ENCODE measurements around the gene GDF10. TPM values are rescaled to one million over a fixed set of nuclear protein-coding genes. Genes with fewer than 3 reads are reported as not detected.

GDF10 gene
- total and polyA plus RNA-seq, 10 of the 15 experiments (the other 5 are each of a cell fraction or from before 2014, with no cell fraction given): not detected

DNA sequence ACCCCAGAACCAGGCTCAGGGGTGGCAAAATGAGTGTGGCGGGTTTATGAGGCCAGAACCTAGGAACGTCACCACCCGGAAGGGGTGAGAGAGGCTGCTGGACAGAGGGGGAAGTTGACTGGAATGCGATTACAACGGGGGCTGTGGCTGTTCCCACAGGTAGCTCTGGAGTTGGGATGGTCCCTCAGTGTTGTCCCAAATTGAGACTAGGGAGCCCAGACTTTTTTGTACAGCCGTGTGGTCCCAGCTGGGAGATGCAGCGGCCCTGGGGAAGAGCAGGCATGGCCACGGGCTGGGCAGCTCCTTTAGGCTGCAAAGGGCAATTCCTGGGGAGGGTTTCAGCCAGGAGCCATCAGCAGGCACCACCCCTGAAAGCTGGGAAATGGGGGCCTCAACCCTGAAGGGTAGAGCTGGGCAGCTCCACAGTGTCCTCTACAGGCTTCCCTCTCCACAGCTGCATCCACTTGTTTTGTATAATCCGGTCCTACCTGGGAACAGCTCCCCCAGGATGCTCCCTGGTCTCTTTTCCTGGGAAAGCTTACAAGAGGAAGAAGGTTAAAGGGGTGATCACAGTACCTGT, 11.0 kb upstream of the GDF10 start:
- Histone ChIP-seq H3K4me2 (ENCODE audit: control insufficient read depth, insufficient read depth) (no peak overlapping the region), H2AFZ (ENCODE audit: control insufficient read depth, low read depth, low read length) (no peak overlapping the region), H3K9ac (ENCODE audit: control insufficient read depth, insufficient read depth, low read length) (no peak overlapping the region), H3K27ac (ENCODE audit: control insufficient read depth, insufficient read depth) (no peak overlapping the region), H4K20me1 (ENCODE audit: control insufficient read depth, insufficient read depth) (no peaks in the 10 kb centered on the region), H3K27me3 (replicated peaks in 1 of 2; ENCODE audit: control insufficient read depth in 2 of 2, insufficient read depth in 2 of 2, low read length in 1 of 2) (no peaks in the 10 kb centered on the region; a peak in 1 of 4 replicates), H3K4me1 (ENCODE audit: control insufficient read depth, insufficient read depth, low read length) (no peaks in the 10 kb centered on the region), H3K9me3 (replicated peaks; ENCODE audit: control insufficient read depth, insufficient read depth, low read length) (no peaks in the 10 kb centered on the region), H3K4me3 (no peak overlapping the region), H3K79me2 (ENCODE audit: control insufficient read depth, insufficient read depth, low read length) (no peaks in the 10 kb centered on the region), H3K36me3 (ENCODE audit: control insufficient read depth in 2 of 2, insufficient read depth in 2 of 2, low read length in 1 of 2) (no peaks in the 10 kb centered on the region)
- intact Hi-C loops (cut with micrococcal nuclease; ENCODE audit: unreplicated experiment): no loop called here
- DNase-seq (ENCODE audit: low read depth, low spot score) (no peak), ATAC-seq (no peak), FAIRE-seq (no peak)
- POLR2A ChIA-PET: no interaction called here
- TF ChIP-seq EGR1 (IDR thresholded peaks at IDR 0.05; ENCODE audit: borderline replicate concordance in 1 of 2, low read depth in 2 of 2, low read length in 2 of 2): no peak
- TF ChIP-seq PAX8 (IDR thresholded peaks at IDR 0.05): no peak
- TF ChIP-seq MEF2A (IDR thresholded peaks at IDR 0.05; ENCODE audit: insufficient read depth, low read depth, low read length): no peak
- no peak for TF ChIP-seq SREBF2 (IDR thresholded peaks at IDR 0.05; ENCODE audit: low read length)
- TF ChIP-seq, protein P1, sequence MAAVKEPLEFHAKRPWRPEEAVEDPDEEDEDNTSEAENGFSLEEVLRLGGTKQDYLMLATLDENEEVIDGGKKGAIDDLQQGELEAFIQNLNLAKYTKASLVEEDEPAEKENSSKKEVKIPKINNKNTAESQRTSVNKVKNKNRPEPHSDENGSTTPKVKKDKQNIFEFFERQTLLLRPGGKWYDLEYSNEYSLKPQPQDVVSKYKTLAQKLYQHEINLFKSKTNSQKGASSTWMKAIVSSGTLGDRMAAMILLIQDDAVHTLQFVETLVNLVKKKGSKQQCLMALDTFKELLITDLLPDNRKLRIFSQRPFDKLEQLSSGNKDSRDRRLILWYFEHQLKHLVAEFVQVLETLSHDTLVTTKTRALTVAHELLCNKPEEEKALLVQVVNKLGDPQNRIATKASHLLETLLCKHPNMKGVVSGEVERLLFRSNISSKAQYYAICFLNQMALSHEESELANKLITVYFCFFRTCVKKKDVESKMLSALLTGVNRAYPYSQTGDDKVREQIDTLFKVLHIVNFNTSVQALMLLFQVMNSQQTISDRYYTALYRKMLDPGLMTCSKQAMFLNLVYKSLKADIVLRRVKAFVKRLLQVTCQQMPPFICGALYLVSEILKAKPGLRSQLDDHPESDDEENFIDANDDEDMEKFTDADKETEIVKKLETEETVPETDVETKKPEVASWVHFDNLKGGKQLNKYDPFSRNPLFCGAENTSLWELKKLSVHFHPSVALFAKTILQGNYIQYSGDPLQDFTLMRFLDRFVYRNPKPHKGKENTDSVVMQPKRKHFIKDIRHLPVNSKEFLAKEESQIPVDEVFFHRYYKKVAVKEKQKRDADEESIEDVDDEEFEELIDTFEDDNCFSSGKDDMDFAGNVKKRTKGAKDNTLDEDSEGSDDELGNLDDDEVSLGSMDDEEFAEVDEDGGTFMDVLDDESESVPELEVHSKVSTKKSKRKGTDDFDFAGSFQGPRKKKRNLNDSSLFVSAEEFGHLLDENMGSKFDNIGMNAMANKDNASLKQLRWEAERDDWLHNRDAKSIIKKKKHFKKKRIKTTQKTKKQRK (IDR thresholded peaks at IDR 0.05; ENCODE audit: low read depth, low read length): no peak
- TF ChIP-seq KAT2A (conservative IDR thresholded peaks at IDR 0.05; ENCODE audit: control insufficient read depth, low read depth, low read length): no peak
- TF ChIP-seq, protein P2, sequence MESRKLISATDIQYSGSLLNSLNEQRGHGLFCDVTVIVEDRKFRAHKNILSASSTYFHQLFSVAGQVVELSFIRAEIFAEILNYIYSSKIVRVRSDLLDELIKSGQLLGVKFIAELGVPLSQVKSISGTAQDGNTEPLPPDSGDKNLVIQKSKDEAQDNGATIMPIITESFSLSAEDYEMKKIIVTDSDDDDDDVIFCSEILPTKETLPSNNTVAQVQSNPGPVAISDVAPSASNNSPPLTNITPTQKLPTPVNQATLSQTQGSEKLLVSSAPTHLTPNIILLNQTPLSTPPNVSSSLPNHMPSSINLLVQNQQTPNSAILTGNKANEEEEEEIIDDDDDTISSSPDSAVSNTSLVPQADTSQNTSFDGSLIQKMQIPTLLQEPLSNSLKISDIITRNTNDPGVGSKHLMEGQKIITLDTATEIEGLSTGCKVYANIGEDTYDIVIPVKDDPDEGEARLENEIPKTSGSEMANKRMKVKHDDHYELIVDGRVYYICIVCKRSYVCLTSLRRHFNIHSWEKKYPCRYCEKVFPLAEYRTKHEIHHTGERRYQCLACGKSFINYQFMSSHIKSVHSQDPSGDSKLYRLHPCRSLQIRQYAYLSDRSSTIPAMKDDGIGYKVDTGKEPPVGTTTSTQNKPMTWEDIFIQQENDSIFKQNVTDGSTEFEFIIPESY (IDR thresholded peaks at IDR 0.05): no peak
- TF ChIP-seq STAT3 (IDR thresholded peaks at IDR 0.05; ENCODE audit: low read depth, low read length): no peak
- TF ChIP-seq HCFC1 (IDR thresholded peaks at IDR 0.05; ENCODE audit: low read length): no peak
- TF ChIP-seq LARP7 (IDR thresholded peaks at IDR 0.05): no peak
- TF ChIP-seq NBN (IDR thresholded peaks at IDR 0.05): no peak
- TF ChIP-seq, protein P3, sequence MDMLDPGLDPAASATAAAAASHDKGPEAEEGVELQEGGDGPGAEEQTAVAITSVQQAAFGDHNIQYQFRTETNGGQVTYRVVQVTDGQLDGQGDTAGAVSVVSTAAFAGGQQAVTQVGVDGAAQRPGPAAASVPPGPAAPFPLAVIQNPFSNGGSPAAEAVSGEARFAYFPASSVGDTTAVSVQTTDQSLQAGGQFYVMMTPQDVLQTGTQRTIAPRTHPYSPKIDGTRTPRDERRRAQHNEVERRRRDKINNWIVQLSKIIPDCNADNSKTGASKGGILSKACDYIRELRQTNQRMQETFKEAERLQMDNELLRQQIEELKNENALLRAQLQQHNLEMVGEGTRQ (IDR thresholded peaks at IDR 0.05; ENCODE audit: borderline replicate concordance, low read depth, low read length): no peak
- TF ChIP-seq PAX5 (IDR thresholded peaks at IDR 0.05; ENCODE audit: borderline replicate concordance, low read depth, low read length): no peak
- TF ChIP-seq SMAD1 (IDR thresholded peaks at IDR 0.05; ENCODE audit: low read depth, partially characterized antibody): no peak
- no peak for TF ChIP-seq JUND (IDR thresholded peaks at IDR 0.05; ENCODE audit: low read depth, low read length)
- TF ChIP-seq JUNB (IDR thresholded peaks at IDR 0.05): no peak
- TF ChIP-seq RAD51 (IDR thresholded peaks at IDR 0.05): no peak
- TF ChIP-seq CHD2 (IDR thresholded peaks at IDR 0.05; ENCODE audit: borderline replicate concordance, low read depth, low read length): no peak
- TF ChIP-seq EP300 (IDR thresholded peaks at IDR 0.05; ENCODE audit: borderline replicate concordance in 1 of 2, control insufficient read depth in 1 of 2, low read depth in 2 of 2, low read length in 2 of 2): no peak
- RAD21 ChIA-PET (ENCODE audit: unreplicated experiment): no interaction called here
- in situ Hi-C loops (cut with MboI): no loop called here
- SMC1A ChIA-PET (ENCODE audit: uncharacterized antibody, unreplicated experiment): no interaction called here
- no TSS peak for BruUV-seq (replicated peaks)
- CTCF ChIA-PET: interaction anchor here (1.4 to 2.1 kb wide), 2 partner anchors 25 to 241 kb away, joined by 4 to 7 read pairs; no protein-coding TSS in a partner anchor
- WGBS (ENCODE audit: insufficient coverage, insufficient replicate concordance, low lambda C conversion rate, missing lambda C conversion rate): 28% methylated on average over 9 of the region's 9 CpGs
